Lower leg skin (tissue), 4 donors: Measurements from ENCODE around the gene EIF2S3. TPM values are rescaled to one million over a fixed set of nuclear protein-coding genes. Genes with fewer than 3 reads are reported as not detected.

Experiments used
- DNase-seq, 2 donors: peaks; one replicate each; pipeline ENCODE4 v3.0.0-alpha.2; 2019; ENCODE audit warnings: low spot score in 2 of 2
- H3K4me3 ChIP-seq: fragments of 200-600 bp; sonication (generic); 2 replicates; pipeline ENCODE4 v1.5.1; 2017; ENCODE audit warnings: mild to moderate bottlenecking, low read depth; ENCODE audit not compliant: poor library complexity, severe bottlenecking
- CTCF ChIP-seq, 3 donors: fragments of 450-650 bp; IDR thresholded peaks; one replicate each; pipeline ENCODE4 v1.5.1; 2016; ENCODE audit warnings: antibody characterized with exemption in 3 of 3, mild to moderate bottlenecking in 3 of 3, moderate library complexity in 2 of 3
- POLR2A ChIP-seq, 2 donors: fragments of 450-650 bp; IDR thresholded peaks; one replicate each; pipeline ENCODE4 v1.6.1; 2016 to 2017; ENCODE audit warnings: antibody characterized with exemption in 2 of 2, mild to moderate bottlenecking in 1 of 2, moderate library complexity in 1 of 2
- WGBS, 2 donors: methylation state at CpG; one replicate each; pipeline ENCODE4 v1.1.5; 2018; 5-methylcytosine and 5-hydroxymethylcytosine counted together
- intact Hi-C: fragments of 100-400 bp; cut with DNase I; formaldehyde crosslinking; loops from one replicate; pipeline ENCODE4 v1.15.0; 2023; ENCODE audit warnings: low total_unique reads
- total RNA-seq, 4 donors: library from RNA; depleted of rRNA; stranded (reverse); fragments of >200 nt; gene quantifications; one replicate each; pipeline ENCODE4 v1.1.0, GENCODE V29; 2016

The EIF2S3 gene
- total RNA-seq, 4 donors from 2014 or later = 88.6 to 106 (median 101) TPM

- no peak for TF ChIP-seq POLR2A (IDR thresholded peaks at IDR 0.05)
- no peak for TF ChIP-seq CTCF (IDR thresholded peaks at IDR 0.05)
- no peak for DNase-seq
- no peak overlapping the region for H3K4me3 ChIP-seq
- intact Hi-C loops = no loop called here
- 14 to 16% methylated on average over 3 of the region's 3 CpGs for WGBS, 2 donors
These were observed 62.5 kb downstream of the EIF2S3 start for GRCh38 chrX:24117258-24117657.

DNA sequence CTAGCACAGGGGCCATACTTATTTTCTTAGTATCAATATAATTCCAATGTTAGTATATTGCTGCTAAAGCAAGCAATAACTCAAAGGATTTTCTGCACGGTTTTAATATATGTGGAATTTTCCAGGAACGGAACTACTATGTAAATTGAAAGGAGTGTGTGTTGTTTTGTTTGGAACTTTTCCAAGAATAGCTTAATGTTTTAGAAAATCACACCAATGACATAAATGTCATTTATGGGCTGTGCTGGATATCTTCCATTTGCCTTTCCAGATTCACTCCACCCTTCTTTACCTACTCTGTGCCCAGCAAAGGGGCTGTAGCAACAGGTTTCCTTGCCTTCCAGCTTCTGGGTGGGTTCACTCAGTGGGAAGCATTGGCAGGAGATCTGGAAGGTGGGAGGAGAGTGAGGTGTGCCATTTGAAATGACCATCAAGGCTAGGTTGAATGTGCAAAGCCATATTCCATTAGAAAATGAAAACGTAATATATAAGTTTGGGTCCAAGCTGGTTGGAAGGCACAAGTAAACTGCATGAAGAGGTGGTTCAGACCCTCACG, 69.6 kb downstream of the EIF2S3 start:
- no peak for DNase-seq
- WGBS, 2 donors = 47 to 60% methylated on average over 4 of the region's 4 CpGs
- H3K4me3 ChIP-seq = no peak overlapping the region
- intact Hi-C loops = no loop called here
- TF ChIP-seq CTCF (IDR thresholded peaks at IDR 0.05) = no peak
- TF ChIP-seq POLR2A (IDR thresholded peaks at IDR 0.05) = no peak

DNA sequence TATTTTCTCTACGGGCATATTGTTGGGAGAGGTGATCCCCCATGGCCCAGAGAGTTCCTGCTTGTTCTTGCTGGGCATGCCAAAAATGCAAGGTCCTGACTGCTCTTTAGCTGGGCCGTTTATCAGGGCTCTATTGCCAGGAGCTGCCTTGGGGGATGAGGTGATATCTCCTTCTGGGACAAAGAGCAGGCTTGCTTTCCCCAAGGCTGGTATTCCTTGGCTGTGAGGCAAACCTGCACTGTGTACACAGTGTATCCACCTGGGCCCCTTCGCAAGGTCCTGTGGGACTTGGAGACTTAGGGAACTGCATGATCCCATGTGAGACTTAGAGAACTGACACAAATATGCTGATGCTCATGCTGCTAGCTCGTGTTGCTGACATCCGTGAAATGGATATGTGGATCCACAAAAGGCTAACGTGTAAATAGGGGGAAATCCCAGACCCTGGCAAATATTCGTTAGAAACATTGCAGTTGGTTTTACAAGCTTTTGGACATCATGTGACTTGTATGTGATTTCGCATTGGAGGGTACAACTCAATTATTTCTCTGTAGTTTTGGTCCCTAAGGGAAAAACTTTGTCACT, 70.4 kb downstream of the EIF2S3 start:
- intact Hi-C loops = no loop called here
- DNase-seq = no peak
- no peak overlapping the region for H3K4me3 ChIP-seq
- 64 to 72% methylated on average over 6 to 8 of the region's 8 CpGs for WGBS, 2 donors
- no peak for TF ChIP-seq CTCF (IDR thresholded peaks at IDR 0.05)
- TF ChIP-seq POLR2A (IDR thresholded peaks at IDR 0.05) = no peak

Other genes starting within 250 kb of the EIF2S3 start
- 10 to 100 TPM in 2 of 4 donors, 1 to 10 TPM in 2; 2.7 to 31.7 (median 13.9) TPM for gene APOO, start 147.0 kb upstream of the EIF2S3 start, total RNA-seq
- under 1 TPM in 1 of 4 donors, not detected in 3; 0.26 TPM for gene CXorf58, start 146.9 kb upstream of the EIF2S3 start, total RNA-seq
- 1 to 10 TPM; 4.7 to 5.5 (median 5.3) TPM for gene KLHL15, start 27.8 kb upstream of the EIF2S3 start, total RNA-seq
- 10 to 100 TPM; 29.0 to 63.4 (median 37.8) TPM for gene ZFX, start 94.8 kb downstream of the EIF2S3 start, total RNA-seq